ENCODE measurements around the gene LHFPL6.

DNA sequence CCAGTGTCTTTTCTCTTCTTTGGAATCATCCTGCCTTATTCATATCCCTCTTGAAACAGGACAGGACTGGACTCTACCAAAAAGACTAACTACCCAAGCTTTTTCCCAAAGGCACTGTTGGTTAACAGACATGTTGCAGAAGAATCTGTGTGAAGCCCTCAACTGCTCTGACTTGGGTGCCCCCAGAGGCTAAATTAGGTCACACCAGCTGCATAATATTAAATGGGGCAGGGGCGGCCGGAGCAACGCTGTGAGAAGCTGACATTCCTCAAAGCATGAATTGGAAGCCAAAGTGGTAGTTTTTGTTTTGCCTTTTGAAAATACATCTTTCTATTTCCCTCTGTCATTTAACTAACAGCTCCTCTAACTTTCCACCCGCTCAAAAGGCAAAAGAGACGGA lies 185.9 kb downstream of the LHFPL6 start:
- TF ChIP-seq, protein P1, sequence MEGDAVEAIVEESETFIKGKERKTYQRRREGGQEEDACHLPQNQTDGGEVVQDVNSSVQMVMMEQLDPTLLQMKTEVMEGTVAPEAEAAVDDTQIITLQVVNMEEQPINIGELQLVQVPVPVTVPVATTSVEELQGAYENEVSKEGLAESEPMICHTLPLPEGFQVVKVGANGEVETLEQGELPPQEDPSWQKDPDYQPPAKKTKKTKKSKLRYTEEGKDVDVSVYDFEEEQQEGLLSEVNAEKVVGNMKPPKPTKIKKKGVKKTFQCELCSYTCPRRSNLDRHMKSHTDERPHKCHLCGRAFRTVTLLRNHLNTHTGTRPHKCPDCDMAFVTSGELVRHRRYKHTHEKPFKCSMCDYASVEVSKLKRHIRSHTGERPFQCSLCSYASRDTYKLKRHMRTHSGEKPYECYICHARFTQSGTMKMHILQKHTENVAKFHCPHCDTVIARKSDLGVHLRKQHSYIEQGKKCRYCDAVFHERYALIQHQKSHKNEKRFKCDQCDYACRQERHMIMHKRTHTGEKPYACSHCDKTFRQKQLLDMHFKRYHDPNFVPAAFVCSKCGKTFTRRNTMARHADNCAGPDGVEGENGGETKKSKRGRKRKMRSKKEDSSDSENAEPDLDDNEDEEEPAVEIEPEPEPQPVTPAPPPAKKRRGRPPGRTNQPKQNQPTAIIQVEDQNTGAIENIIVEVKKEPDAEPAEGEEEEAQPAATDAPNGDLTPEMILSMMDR (IDR thresholded peaks at IDR 0.05): no peak
- TF ChIP-seq POLR2A (IDR thresholded peaks at IDR 0.05): no peak

All from esophagus squamous epithelium (tissue), 4 donors.